Breast epithelium (tissue), 4 donors: ENCODE measurements around the gene UNC13B. TPM values are rescaled to one million over a fixed set of nuclear protein-coding genes. Genes with fewer than 3 reads are reported as not detected.
"Not testable (repeated sequence)": the region's sequence is repeated elsewhere in the genome, so short reads cannot be mapped to it uniquely, and the experiment has no call there.

Source experiments
- DNase-seq, 2 donors: peaks; one replicate each; pipeline ENCODE4 v3.0.0-alpha.2; 2019; ENCODE audit warnings: low spot score in 2 of 2
- H3K27ac ChIP-seq, 2 donors: fragments of 200-600 bp; sonication (generic) in 1 of 2; one replicate each; pipeline ENCODE4 v1.5.1; 2016 to 2019; ENCODE audit warnings: mild to moderate bottlenecking in 1 of 2
- H3K27me3 ChIP-seq, 2 donors: fragments of 200-600 bp; sonication (generic) in 1 of 2; one replicate each; pipeline versions ENCODE4 v1.5.1 to v1.6.0; 2017 to 2019; ENCODE audit warnings: control low read depth in 1 of 2, mild to moderate bottlenecking in 1 of 2
- H3K36me3 ChIP-seq: fragments of 200-600 bp; one replicate; pipeline ENCODE4 v1.5.1; 2019
- H3K4me1 ChIP-seq, 2 donors: fragments of 200-600 bp; sonication (generic); one replicate each; pipeline ENCODE4 v1.5.1; 2016 to 2019; ENCODE audit warnings: control low read depth in 1 of 2
- H3K4me3 ChIP-seq, 3 donors: fragments of 200-600 bp; sonication (generic); 1 replicate in 2 of 3; 2 replicates in 1 of 3; pipeline ENCODE4 v1.5.1; 2016 to 2019; ENCODE audit warnings: mild to moderate bottlenecking in 3 of 3, moderate library complexity in 2 of 3
- H3K9me3 ChIP-seq, 2 donors: fragments of 200-600 bp; sonication (generic) in 1 of 2; one replicate each; pipeline ENCODE4 v1.5.1; 2016 to 2019; ENCODE audit warnings: control low read depth in 1 of 2
- POLR2A ChIP-seq: fragments of 450-650 bp; IDR thresholded peaks from one replicate; pipeline ENCODE4 v1.6.1; 2016; ENCODE audit warnings: antibody characterized with exemption, mild to moderate bottlenecking, moderate library complexity
- POLR2AphosphoS5 ChIP-seq, 3 donors: sonication (generic); formaldehyde crosslinking; IDR thresholded peaks; one replicate each; pipeline ENCODE4 v1.6.1; 2017; ENCODE audit warnings: antibody characterized with exemption in 3 of 3
- intact Hi-C: fragments of 100-400 bp; cut with DNase I; formaldehyde crosslinking; loops from one replicate; pipeline ENCODE4 v1.15.1; 2023; ENCODE audit warnings: low total_unique reads
- total RNA-seq, 3 donors: library from RNA; depleted of rRNA; stranded (reverse); fragments of >200 nt; gene quantifications; one replicate each; pipeline ENCODE4 v1.1.0, GENCODE V29; 2016
- TF ChIP-seq, protein P1 (sequence below), 3 donors: fragments of 450-650 bp; IDR thresholded peaks; one replicate each; pipeline ENCODE4 v1.5.1; 2016 to 2017; ENCODE audit warnings: antibody characterized with exemption in 3 of 3, mild to moderate bottlenecking in 3 of 3, moderate library complexity in 3 of 3

Gene UNC13B
- total RNA-seq, 3 donors from 2014 or later: 19.3 to 36.6 (median 27.2) TPM

- no peak overlapping the region for H3K27ac ChIP-seq
- TF ChIP-seq, protein P1, sequence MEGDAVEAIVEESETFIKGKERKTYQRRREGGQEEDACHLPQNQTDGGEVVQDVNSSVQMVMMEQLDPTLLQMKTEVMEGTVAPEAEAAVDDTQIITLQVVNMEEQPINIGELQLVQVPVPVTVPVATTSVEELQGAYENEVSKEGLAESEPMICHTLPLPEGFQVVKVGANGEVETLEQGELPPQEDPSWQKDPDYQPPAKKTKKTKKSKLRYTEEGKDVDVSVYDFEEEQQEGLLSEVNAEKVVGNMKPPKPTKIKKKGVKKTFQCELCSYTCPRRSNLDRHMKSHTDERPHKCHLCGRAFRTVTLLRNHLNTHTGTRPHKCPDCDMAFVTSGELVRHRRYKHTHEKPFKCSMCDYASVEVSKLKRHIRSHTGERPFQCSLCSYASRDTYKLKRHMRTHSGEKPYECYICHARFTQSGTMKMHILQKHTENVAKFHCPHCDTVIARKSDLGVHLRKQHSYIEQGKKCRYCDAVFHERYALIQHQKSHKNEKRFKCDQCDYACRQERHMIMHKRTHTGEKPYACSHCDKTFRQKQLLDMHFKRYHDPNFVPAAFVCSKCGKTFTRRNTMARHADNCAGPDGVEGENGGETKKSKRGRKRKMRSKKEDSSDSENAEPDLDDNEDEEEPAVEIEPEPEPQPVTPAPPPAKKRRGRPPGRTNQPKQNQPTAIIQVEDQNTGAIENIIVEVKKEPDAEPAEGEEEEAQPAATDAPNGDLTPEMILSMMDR (IDR thresholded peaks at IDR 0.05): no peak
- TF ChIP-seq POLR2A (no peak), POLR2AphosphoS5 (IDR thresholded peaks at IDR 0.05) (no peak)
- no peaks in the 10 kb centered on the region for H3K9me3 ChIP-seq
- H3K27me3 ChIP-seq: no peaks in the 10 kb centered on the region
- no peak for DNase-seq
- H3K4me1 ChIP-seq: peaks cover 0 to 3% of the 10 kb centered on the region in 2 donors
- no peak overlapping the region for H3K4me3 ChIP-seq
- no peaks in the 10 kb centered on the region for H3K36me3 ChIP-seq
- intact Hi-C loops: no loop called here
Measured at GRCh38 chr9:35164711-35165110, 2.9 kb downstream of the UNC13B start.

- DNase-seq, intact Hi-C loops, H3K4me1 ChIP-seq, H3K36me3 ChIP-seq, H3K4me3 ChIP-seq, H3K9me3 ChIP-seq, H3K27me3 ChIP-seq, H3K27ac ChIP-seq: not testable (repeated sequence)
Measured at GRCh38 chr9:35167429-35167828, 5.6 kb downstream of the UNC13B start.

DNA sequence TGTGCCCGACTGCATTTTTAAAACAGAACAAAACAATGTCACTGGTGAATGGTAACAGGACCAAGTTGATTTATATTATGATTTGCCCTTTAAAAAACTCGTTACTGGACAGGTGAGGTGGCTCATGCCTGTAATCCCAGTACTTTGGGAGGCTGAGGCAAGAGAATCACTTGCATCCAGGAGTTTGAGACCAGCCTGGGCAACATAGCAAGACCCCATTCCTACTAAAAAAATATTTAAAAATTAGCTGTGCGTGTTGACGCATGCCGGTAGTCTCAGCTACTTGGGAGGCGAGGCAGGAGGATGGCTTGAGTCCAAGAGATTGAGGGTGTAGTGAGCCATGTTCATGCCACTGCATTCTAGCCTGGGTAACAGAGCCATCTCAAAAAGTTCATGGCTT is 7.2 kb downstream of the UNC13B start:
- H3K9me3 ChIP-seq: no peaks in the 10 kb centered on the region
- H3K27me3 ChIP-seq: no peaks in the 10 kb centered on the region
- H3K4me1 ChIP-seq: no peaks in the 10 kb centered on the region
- no peak overlapping the region for H3K4me3 ChIP-seq
- H3K27ac ChIP-seq: no peak overlapping the region
- intact Hi-C loops: no loop called here
- TF ChIP-seq, protein P1 (IDR thresholded peaks at IDR 0.05): no peak
- TF ChIP-seq POLR2AphosphoS5 (IDR thresholded peaks at IDR 0.05): no peak
- no peak for TF ChIP-seq POLR2A
- DNase-seq: no peak
- no peaks in the 10 kb centered on the region for H3K36me3 ChIP-seq

DNA sequence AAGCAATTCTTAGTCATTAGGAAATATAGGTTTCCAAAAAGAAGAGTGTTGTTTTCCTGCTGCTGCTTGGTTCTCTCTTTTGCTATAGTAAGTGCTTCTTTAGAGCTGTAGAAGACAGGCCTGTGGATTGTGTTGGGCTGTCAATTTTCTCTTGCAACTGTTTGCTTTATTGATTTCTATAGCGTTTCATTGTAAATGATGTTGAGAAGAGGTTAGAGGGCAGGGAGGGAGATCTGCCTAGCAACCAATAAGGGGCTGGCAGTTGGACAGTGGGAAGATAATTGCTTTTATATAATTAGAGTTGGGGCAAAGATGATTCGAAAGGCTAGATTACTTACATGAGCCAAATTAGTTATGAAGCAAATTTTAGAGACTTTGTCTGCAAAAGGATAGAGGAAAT is 11.1 kb downstream of the UNC13B start:
- no peaks in the 10 kb centered on the region for H3K27me3 ChIP-seq
- intact Hi-C loops: no loop called here
- TF ChIP-seq, protein P1 (IDR thresholded peaks at IDR 0.05): no peak
- TF ChIP-seq POLR2AphosphoS5 (IDR thresholded peaks at IDR 0.05): no peak
- no peak for TF ChIP-seq POLR2A
- no peaks in the 10 kb centered on the region for H3K4me1 ChIP-seq
- H3K36me3 ChIP-seq: no peaks in the 10 kb centered on the region
- H3K27ac ChIP-seq: no peak overlapping the region
- DNase-seq: no peak
- no peak overlapping the region for H3K4me3 ChIP-seq
- H3K9me3 ChIP-seq: no peaks in the 10 kb centered on the region

- no peaks in the 10 kb centered on the region for H3K9me3 ChIP-seq
Measured at GRCh38 chr9:35177520-35177919, 15.7 kb downstream of the UNC13B start.

More at GRCh38 chr9:35177520-35177919, 15.7 kb downstream of the UNC13B start:
- Histone ChIP-seq H3K4me1 (no peaks in the 10 kb centered on the region), H3K27me3 (no peaks in the 10 kb centered on the region), H3K4me3 (no peak overlapping the region), H3K36me3 (no peaks in the 10 kb centered on the region), H3K27ac (no peak overlapping the region)
- DNase-seq: no peak
- intact Hi-C loops: no loop called here
- no peak for TF ChIP-seq POLR2AphosphoS5 (IDR thresholded peaks at IDR 0.05)
- TF ChIP-seq POLR2A: no peak
- TF ChIP-seq, protein P1 (IDR thresholded peaks at IDR 0.05): no peak
